GM19455 (cell line): ENCODE data around the gene PIK3R3.
"Not testable (repeated sequence)": the region's sequence is repeated elsewhere in the genome, so short reads cannot be mapped to it uniquely, and the experiment has no call there.

ENCODE experiments used
- ATAC-seq: cut with Tn5 transposase; IDR thresholded peaks from one replicate; pipeline ENCODE4 v1.9.1; 2021; ENCODE audit not compliant: unreplicated experiment

The PIK3R3 gene

DNA sequence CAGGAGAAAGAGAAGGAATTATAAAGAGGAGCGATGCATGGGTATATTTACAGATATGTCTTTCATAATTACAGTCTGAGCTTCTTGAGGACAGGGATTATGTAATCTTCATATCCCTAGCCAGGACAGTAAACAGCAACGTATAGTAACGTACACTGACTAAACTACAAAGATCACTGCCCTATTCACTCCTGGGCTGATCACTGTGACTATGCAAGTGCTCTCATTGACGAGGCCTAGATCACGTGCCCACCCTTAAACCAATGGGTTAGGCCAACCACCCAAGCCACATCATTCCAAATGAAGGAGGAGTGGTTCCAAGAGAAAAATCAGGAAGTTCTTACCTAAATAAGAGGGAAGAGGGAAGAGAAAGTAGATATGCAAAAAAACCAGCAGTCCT, 18.5 kb downstream of the PIK3R3 start:
- ATAC-seq, result no peak

- ATAC-seq, result no peak
Measured at GRCh38 chr1:46112108-46112507, 20.3 kb downstream of the PIK3R3 start.

- ATAC-seq, result no peak
Measured at GRCh38 chr1:46110521-46110920, 21.9 kb downstream of the PIK3R3 start.

DNA sequence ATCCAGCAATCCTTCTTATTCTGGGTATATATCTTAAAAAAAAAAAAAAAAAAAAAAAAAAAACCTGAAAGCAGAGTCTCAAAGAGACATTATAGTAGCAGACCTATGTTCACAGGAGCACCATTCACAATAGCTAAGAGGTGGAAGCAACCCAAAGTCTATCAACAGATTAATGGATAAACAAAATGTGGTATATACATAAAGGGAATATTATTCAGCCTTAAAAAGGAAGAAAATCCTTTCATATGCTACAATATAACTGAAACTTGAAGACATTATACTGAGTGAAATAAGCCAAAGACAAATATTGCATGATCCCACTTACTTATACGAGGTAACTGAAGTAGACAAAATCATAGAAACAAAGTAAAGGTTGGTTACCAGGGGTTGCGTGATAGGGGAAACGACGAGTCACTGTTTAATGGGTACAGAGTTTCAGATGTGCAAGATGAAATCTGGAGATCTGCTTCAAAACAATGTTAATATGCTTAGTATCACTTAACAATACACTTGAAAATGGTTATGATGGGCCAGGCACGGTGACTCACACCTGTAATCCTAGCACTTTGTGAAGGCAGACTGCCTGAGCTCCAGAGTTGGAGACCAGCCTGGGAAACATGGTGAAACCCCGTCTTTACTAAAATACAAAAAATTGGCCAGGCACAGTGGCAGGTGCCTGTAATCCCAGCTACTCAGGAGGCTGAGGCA, 29.5 kb downstream of the PIK3R3 start:
- ATAC-seq, result no peak

DNA sequence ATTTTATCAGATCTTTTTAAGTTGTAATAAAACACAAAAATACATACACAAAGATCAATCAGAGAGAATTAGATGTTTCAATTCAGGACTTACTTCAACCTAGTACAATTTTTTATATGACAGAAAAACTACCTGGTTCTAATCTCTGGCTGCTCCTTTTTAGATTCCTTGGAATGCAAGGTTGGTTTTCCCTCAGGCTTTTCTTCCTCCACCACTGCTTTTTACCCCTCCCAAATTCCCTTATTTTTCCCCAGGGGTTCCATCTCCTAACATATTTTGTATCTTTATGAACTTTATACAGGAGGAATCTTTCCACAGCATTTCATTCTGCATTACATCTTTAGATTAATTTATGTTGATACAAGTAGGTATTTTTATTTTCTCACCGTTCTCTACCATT, 33.2 kb downstream of the PIK3R3 start:
- ATAC-seq, result no peak

- no peak for ATAC-seq
Measured at GRCh38 chr1:46098027-46098712, 34.3 kb downstream of the PIK3R3 start.

DNA sequence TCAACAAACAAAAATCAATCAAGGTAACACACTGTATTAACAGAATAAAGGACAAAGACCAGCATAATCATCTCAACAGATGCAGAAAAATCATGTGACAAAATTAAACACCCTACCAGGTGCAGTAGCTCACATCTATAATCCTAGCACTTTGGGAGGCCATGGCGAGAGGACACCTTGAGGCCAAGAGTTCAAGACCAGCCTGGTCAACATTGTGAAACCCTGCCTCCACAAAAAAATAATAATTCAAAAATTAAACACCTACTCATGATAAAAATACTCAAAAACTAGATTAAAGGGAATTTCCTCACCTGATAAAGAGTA, 35.3 kb downstream of the PIK3R3 start:
- no peak for ATAC-seq

DNA sequence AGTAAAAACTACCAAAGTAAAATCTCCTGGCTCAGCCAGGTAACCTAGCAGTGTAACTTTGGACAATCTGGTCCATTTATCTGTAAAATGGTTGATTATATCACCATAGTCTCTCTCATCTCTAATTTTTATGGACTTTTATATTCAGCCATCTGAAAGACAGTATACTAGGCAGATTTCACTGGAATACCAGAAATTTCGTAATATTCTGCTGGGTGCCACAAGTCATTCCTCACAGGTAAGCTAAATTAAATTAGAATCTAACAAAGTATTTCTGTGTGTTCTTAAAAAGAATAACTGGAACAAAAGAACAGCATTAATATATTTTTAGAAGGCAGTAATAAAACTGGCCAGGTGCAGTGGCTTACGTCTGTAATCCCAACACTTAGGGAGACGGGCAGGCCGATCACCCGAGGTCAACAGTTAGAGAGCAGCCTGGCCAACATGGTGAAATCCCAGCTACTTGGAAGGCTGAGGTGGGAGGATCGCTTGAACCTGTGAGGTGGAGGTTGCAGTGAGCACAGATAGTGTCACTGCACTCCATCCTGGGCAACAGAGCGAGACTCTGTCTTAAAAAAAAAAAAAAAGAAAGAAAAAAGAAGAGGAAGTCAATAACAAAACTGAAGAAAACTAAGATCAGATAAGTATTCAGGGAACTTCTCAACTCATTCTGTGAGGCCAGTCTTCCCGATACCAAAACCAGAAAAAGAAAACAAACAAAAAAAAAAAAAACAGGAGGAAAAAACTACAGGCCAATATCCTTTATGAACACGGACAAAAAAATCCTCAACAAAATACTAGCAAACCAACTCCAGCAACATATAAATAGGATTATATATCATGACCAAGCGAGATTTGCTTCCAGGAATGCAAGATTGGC, 35.9 kb downstream of the PIK3R3 start:
- no peak for ATAC-seq

DNA sequence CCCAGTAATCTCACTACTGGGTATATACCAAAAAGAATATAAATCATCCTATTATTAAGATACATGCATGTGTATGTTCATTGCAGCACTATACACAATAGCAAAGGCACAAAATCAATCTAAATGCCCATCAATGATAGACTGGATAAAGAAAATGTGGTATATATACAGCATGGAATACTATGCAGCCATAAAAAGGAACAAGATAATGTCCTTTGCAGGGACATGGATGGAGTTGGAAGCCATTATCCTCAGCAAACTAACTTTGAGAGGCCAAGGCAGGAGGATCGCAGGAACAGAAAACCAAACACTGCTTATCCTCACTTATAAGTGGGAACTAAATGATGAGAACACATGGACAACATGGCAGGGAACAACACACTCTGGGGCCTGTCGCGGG, 37.3 kb downstream of the PIK3R3 start:
- ATAC-seq, result not testable (repeated sequence)

- ATAC-seq, result no peak
Measured at GRCh38 chr1:46094471-46095005, 37.9 kb downstream of the PIK3R3 start.

DNA sequence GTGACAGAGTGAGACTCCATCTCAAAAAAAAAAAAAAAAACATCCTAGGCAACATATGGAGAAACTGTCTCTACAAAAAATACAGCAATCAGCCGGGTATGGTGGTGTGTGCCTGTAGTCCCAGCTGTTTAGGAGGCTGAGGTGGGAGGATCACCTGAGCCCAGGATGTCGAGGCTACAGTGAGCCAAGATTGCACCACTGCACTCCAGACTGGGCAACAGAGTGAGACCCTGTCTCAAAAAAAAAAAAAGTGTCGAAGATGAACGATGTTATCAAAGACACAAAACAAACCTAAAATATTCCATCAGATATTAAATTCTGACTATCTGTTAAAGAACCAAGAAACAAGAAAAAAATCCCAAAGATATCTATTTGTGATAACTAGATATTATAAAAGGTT, 38.6 kb downstream of the PIK3R3 start:
- ATAC-seq, result not testable (repeated sequence)

DNA sequence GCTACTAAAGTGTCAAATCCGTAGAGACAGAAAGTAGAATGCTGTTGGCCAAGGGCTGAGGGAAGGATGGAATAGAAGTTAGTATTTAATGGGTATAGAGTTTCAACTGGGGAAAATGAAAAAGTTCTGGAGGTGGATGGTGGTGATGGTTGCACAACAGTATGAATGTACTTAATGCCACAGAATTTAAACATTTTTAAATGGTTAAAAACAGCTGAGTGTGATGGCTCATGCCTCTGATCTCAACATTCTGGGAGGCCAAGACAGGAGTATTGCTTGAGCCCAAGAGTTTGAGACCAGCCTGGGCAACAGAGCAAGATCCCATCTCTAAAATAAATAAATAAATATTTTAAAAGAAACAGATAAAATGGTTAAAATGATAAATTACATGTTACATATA, 44.5 kb downstream of the PIK3R3 start:
- ATAC-seq, result no peak

DNA sequence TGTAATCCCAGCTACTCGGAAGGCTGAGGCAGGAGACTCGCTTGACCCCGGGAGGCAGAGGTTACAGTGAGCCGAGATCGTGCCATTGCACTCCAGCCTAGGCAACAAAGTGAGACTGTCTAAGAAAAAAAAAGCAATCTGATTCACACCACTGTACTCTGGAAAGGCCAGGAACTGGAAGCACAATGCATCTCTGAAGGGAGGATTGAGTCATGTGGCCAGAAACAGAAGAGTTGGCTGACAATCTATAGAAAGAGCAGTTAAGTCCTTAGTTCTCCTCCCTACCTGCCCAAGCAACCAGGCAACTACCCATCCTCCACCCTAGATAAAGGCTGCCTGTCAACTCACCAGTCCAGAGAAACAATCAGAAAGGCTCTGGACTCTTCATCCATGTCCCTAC, 45.9 kb downstream of the PIK3R3 start:
- ATAC-seq, result no peak

DNA sequence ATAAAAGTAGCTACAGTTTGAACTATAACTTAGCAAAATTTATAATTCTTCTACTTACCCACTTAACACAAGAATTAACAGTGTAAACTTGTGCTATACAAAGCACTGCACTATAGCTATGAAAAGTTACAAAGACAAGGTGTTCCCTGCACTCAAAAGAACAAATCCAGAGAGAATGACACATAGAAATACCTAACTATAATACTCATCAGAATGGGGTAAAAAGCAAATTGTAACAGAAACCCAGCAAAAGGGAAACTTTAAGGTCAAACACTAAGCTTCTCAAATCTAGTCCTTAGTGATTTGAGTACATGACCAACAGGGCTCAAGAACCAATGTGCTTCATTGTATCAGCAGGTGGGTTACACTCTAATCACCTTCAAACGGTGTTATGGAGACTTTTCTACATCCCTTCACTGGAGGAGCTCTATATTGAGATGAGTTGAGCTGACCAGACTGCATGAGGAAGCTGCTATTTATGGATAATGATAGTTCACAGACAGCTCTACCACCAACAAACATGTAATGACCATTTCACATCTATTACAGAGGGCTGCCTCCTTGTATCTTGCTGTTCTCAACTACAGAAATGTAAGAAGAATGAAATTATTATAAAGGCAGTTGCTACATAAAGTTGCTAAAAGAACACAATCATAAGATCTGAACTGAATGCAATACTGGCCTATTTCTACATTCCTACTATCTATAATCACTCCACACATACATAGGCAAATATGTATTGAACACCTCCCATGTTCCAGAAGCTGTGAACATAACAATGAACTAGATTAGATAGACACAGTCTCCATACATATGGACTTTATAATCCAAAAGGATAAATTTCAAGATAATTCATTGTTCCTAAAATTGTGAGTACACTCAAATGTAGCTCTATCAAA, 47.6 kb downstream of the PIK3R3 start:
- no peak for ATAC-seq

DNA sequence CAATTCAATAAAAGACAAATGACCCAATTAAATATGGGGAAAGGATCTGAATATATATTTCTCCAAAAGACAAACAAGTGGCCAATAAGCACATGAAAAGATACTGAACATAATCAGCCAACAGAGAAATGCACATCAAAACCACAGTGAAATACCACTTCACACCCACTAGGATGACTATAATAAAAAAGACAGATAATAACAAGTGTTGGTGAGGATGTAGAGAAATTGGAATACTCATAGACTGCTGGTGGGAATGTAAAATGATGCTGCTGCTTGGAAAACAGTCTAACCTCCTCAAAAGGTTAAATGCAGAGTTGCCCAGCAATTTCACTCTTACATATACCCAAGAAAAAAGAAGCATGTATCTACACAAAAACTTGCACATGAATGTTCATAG, 48.9 kb downstream of the PIK3R3 start:
- no peak for ATAC-seq

- ATAC-seq, result no peak
Measured at GRCh38 chr1:46081619-46082018, 50.8 kb downstream of the PIK3R3 start.

- no peak for ATAC-seq
Measured at GRCh38 chr1:46081206-46081605, 51.2 kb downstream of the PIK3R3 start.

- no peak for ATAC-seq
Measured at GRCh38 chr1:46080257-46080656, 52.2 kb downstream of the PIK3R3 start.

- ATAC-seq, result no peak
Measured at GRCh38 chr1:46077644-46078043, 54.8 kb downstream of the PIK3R3 start.

DNA sequence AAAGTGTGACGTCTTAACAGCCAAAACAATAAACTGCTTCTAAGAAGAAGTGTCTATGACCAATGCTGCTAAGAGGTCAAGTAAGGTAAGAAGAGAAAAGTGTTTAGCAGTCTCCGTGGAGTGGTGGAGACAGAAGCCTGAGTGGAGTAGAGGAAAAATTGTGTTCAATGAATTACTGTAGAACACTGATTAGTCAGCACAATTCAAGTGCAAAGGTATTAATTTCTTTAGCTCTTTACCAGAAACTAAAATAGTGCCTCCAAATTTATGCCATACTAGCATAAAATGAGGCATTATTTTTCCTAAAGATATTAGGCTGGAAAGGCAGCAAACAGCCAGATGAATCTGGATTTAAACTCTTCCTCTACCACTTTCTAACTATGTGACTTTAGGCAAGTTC, 56.1 kb downstream of the PIK3R3 start:
- no peak for ATAC-seq

DNA sequence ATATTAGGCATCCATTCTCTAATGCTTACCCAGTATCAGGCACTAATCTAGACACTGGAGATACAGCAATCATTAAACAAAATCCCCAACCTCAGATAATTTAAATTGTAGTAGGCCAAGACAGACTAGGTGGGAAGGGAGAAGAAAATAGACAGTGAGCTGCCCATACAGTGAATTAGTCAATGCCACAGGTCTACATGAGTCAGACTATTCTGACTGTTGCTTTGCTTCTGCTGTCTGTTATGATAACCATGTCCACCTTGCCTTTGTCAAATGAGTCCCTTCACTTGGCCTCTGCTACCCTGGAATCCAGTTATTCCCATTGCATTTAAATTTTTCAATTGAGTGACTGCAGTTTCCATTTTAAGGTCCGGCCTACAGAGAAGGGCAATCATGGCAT, 59.5 kb downstream of the PIK3R3 start:
- ATAC-seq, result no peak
